Panc1 (cell line): Measurements from ENCODE around the gene DMRT2.

Experiments used
- POLR2AphosphoS5 ChIP-seq: IDR thresholded peaks from 2 replicates; pipeline ENCODE4 v1.6.1; 2012; ENCODE audit warnings: mild to moderate bottlenecking, low read depth, low read length, moderate library complexity
- TCF7L2 ChIP-seq: IDR thresholded peaks from 2 replicates; pipeline ENCODE4 v1.6.1; 2011; ENCODE audit warnings: mild to moderate bottlenecking, low read depth, low read length, inconsistent platforms
- TF ChIP-seq, protein P1 (sequence below): fragments of 450-650 bp; IDR thresholded peaks from 2 replicates; pipeline ENCODE4 v1.5.1; 2017; ENCODE audit warnings: mild to moderate bottlenecking
- TF ChIP-seq, protein P2 (sequence below), 2 experiments: IDR thresholded peaks; 2 replicates each; pipeline ENCODE4 v1.6.1; 2011 to 2012; ENCODE audit warnings: low read depth in 2 of 2, control low read depth in 1 of 2, low read length in 1 of 2, mild to moderate bottlenecking in 1 of 2, moderate library complexity in 1 of 2; ENCODE audit not compliant: insufficient read depth in 1 of 2

DNA sequence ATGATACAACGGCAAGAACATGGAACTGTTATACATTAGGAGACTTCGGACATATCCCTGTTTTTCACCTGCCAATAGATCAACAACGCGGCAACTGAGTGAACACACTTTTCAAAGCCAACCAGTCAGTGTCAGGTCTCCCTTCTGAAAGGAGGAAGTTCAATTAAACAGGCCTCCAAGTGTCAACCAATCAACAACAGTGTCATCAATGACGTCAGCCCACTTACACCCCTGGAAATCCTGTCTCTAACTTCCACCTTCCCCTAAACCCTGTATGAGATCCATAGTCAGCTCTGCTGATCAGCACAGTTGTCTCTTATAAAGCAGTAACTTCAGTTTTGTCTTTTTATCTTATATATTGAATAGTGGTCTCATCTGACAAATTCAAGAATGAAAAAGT is 37.1 kb upstream of the DMRT2 start:
- TF ChIP-seq, protein P1, sequence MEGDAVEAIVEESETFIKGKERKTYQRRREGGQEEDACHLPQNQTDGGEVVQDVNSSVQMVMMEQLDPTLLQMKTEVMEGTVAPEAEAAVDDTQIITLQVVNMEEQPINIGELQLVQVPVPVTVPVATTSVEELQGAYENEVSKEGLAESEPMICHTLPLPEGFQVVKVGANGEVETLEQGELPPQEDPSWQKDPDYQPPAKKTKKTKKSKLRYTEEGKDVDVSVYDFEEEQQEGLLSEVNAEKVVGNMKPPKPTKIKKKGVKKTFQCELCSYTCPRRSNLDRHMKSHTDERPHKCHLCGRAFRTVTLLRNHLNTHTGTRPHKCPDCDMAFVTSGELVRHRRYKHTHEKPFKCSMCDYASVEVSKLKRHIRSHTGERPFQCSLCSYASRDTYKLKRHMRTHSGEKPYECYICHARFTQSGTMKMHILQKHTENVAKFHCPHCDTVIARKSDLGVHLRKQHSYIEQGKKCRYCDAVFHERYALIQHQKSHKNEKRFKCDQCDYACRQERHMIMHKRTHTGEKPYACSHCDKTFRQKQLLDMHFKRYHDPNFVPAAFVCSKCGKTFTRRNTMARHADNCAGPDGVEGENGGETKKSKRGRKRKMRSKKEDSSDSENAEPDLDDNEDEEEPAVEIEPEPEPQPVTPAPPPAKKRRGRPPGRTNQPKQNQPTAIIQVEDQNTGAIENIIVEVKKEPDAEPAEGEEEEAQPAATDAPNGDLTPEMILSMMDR = no peak
- TF ChIP-seq TCF7L2 (no peak), POLR2AphosphoS5 (no peak)
- TF ChIP-seq, protein P2, sequence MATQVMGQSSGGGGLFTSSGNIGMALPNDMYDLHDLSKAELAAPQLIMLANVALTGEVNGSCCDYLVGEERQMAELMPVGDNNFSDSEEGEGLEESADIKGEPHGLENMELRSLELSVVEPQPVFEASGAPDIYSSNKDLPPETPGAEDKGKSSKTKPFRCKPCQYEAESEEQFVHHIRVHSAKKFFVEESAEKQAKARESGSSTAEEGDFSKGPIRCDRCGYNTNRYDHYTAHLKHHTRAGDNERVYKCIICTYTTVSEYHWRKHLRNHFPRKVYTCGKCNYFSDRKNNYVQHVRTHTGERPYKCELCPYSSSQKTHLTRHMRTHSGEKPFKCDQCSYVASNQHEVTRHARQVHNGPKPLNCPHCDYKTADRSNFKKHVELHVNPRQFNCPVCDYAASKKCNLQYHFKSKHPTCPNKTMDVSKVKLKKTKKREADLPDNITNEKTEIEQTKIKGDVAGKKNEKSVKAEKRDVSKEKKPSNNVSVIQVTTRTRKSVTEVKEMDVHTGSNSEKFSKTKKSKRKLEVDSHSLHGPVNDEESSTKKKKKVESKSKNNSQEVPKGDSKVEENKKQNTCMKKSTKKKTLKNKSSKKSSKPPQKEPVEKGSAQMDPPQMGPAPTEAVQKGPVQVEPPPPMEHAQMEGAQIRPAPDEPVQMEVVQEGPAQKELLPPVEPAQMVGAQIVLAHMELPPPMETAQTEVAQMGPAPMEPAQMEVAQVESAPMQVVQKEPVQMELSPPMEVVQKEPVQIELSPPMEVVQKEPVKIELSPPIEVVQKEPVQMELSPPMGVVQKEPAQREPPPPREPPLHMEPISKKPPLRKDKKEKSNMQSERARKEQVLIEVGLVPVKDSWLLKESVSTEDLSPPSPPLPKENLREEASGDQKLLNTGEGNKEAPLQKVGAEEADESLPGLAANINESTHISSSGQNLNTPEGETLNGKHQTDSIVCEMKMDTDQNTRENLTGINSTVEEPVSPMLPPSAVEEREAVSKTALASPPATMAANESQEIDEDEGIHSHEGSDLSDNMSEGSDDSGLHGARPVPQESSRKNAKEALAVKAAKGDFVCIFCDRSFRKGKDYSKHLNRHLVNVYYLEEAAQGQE (IDR thresholded peaks at IDR 0.05; ENCODE audit: insufficient read depth in 1 of 2, low read depth in 2 of 2, low read length in 1 of 2) = no peak
